NCI-H128 (cell line): ENCODE data around the gene IL5RA.

Source experiments
- DNase-seq: peaks from one replicate; lab custom pipeline; 2025; ENCODE audit not compliant: unreplicated experiment; lab: John Stamatoyannopoulos, UW

The IL5RA gene

DNA sequence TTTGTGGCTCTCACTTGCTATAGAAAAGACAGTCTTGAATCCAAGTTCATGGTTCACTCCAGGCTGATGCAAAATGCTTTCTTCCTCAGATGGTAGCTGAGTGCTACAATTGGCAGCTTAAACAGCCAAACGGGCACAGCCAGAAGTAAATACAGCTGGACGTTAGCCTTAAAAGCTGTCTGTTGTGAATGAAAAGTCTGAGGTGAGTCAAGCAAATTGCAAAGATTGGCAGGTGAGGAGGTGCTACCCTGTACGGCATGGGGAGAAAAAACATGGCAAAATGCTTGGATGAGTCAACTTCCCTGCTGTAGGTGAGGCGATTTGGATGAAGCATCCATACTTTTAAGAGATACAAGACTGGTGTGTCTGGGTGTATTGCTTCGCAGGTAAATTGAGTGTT lies 40.5 kb downstream of the IL5RA start:
- no peak for DNase-seq

DNA sequence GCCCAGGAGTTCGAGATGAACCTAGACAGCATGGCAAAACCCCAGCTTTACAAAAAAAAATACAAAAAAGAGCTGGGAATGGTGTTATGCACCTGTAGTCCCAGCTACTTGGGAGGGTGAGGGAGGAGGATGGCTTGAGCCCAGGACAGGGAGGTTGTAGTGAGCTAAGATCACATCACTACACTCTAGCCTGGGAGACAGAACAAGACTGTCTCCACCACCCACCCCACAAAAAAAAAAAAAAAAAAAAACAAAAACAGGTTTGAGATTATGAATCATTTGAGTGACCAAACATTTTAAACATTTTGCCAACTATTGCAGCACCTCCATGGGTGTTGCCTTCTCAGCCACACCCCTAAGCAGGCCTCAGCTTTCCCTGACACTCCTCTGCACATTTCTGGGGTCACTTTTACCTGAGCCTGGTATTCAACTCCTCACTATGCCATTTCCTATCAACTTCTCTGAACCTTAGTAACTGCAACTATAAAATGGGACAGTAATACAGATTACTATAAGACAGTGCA lies 41.8 kb downstream of the IL5RA start:
- no peak for DNase-seq

DNA sequence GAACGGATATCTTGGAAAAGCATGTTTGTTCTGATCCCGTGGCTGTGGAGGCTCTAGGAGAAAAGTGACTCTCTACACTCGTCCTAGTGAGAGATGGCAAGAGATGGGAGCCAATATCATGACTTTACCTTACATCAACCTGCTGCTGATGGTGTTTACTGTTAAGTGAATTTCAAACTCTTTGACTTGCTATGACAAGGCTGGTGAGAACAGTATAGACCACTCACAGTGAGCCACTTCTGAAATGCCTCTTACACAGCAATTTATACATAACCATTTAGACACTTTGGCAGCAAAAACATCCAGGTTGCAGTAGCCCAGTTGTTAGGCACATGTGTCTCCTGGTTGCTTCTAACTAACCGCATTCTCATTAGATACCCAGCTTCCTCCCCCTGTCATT lies 43.3 kb downstream of the IL5RA start:
- no peak for DNase-seq

DNA sequence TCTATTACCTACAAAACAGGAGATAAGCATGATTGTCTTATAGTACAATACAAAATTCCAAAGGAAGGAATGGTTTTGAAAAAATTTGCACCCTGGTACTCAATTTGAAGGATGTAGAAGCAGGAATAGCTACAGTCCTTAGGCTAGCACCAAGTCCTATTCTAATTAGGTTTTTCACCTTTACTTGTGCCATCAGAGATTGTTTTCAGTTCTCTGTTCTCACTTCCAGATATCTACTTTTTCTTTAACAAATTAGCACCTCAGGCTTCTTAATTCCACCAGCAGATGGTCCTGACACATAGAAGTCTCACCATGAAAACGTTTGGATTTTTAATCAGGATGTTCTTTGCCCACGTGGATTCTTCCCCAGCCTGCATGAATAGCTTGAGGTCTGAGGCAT lies 43.8 kb downstream of the IL5RA start:
- no peak for DNase-seq

DNA sequence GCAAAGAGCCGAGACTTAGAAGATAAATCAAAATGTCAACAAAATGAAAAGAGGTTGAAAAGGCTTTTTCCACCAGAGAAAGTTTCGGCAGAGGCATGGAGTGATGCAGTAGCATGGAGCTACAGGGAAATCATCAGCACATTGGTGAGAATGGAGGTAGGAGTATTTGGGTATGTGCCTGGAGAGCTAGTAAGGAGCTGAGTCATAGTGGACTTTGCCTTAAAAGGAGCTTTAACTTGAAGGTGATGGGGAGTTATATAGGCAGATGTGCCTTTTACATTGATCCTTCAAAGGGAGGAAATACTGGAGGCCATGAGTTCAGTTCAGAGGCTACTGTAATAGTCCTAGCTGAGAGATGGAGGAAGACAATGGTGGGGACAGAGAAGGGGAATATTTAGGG lies 44.3 kb downstream of the IL5RA start:
- DNase-seq, result no peak

DNA sequence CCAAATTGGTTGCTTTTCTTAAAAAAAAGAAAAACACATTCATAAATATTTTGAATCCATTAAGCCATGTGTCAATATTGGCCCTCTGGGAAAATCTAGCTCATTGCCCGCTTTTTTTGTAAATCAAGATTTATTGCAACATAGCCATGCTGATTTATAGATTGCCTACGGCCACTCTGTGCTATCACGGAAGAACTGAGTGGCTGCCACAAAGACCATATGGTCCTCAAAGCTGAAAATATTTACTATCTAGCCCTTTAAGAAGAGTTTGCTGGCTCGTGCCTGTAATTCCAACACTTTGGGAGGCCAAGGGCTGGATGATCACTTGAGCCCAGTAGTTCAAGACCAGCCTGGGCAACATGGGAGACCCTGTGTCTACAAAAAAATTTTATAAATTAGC lies 45.9 kb downstream of the IL5RA start:
- DNase-seq, result no peak

DNA sequence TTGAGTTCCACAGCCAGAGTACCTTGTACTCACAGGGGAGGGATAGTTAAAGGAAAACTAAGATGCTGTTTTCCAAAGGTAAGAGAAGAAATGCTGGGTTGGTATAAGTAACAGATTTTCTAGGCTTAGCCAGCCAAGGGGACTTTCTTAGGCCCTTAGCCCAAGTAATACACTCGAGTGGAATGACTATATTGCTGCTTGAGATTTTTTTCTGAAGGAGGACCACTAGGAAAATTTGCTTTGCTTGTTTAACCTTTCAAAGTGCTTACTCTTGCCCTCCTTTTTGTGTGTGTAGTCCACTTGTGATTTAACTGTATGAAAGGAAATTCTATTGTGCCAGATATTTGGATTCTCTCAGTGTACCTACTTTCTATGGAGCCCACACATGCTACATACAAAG lies 50.5 kb downstream of the IL5RA start:
- no peak for DNase-seq

DNA sequence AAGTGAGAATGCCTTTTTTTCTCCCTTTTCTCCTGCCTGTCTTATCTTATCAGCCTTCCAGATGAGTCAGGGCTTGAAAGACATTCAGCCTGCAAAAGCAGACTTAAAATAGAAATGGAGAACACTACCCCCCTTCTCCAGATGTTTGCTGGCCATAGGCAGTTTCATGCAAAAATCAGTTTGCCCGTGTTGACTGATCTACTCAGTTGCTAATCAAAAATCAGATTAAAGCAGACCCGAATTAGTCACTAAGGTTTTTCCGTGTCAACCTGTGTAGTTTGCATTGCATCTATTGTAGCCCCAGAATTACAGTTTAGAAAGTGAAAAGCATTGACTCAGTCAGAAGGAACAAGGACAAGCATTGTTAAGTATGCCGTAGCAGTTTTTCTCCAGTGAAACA lies 56.2 kb downstream of the IL5RA start:
- DNase-seq, result no peak

DNA sequence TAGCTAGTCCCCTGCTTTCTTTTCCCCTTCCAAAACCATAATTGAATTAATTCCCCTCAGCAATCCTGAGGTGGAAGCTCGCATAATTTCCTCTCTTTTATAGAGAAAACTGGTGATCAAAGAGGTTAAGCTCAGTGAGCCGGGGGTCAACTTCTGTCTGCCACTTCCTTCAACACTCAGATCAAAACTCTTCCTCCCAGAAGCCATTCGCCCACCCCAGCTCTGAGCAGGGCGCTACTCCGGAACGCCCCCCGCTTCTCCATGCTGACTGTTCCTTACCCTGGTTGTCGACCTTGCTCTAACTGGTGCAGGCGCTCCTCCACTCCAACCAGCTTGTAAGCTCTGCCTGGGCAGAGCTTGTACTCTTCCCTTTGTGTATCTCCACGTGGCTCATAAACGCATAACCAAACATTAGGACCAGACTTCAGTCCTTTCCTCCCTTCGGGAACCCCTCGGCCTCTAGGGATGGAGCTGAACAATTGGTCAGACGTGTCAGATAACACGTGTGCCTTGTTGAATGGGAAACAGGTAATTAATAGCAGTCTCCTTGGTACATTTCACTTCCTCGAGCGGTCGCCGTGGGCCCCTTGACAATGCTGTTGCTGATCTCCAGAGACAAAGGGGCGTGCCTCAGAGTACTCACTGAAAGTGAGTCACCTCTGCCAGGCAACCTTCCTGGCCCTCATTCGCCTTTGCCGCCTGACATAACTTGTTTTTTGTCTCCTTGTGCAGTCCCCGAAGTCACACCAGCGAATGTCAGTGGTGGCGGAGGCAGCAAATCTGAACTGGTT lies 71.8 kb downstream of the IL5RA start:
- DNase-seq, result no peak

DNA sequence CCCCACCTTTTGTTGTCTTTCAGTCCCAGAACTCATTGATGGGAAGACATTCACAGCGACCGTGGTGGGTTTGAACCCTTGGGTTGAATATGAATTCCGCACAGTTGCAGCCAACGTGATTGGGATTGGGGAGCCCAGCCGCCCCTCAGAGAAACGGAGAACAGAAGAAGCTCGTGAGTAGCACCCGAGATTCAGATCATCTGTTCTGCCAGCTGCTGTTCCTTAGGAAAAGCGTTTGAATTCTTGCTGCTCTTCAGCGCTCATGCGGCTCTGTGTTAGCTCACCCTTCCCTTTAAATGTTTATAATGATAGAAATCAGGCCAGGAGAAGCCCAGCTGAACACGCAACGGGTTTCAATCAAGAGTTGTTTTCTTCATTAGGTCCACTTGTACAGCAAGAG lies 73.0 kb downstream of the IL5RA start:
- no peak for DNase-seq

DNA sequence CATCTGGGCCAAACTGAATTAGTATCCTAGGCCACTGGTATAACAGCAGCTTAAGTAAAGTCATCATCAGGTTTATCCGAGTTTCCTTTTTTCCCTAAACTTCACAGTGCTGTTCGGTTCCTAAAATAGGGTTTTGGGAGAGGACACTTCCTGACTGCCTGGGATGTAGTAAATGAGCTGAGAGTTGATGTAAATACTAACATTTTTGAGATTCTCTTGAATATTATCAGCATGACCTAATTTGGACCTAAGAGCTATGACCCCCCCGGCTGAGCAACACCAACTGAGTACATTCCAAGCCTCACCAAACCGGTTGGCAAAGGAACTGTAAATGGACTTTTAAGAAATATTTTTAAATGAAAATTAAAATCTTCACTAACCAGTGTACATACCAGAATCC lies 78.8 kb downstream of the IL5RA start:
- no peak for DNase-seq

DNA sequence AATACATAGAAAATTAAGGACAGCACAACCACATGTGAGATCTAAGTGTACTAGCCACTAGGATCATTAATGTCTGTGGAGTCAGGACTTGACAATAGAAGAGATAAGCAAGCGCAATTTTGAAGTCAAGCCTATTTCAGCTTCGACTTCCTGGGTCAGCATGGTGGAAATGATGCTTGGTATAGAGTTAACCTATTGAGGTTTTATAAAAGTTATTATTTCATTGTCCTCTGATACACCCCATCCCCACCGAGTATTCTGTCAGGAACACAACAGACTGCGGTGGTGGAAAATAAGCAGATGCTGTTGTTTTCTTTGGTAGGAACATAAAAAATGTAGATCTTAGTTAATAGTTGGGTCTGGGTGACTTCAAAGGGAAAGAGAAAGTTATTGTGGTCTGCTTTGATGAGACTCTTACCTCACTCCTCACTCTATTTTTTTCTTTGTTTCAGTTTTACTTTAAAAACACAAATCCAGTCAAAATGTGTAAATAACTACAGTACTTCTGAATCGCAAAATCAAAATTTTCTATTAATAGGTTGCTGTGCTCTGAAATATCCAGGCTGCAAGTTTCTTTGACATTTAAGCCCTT lies 82.1 kb downstream of the IL5RA start:
- no peak for DNase-seq

DNA sequence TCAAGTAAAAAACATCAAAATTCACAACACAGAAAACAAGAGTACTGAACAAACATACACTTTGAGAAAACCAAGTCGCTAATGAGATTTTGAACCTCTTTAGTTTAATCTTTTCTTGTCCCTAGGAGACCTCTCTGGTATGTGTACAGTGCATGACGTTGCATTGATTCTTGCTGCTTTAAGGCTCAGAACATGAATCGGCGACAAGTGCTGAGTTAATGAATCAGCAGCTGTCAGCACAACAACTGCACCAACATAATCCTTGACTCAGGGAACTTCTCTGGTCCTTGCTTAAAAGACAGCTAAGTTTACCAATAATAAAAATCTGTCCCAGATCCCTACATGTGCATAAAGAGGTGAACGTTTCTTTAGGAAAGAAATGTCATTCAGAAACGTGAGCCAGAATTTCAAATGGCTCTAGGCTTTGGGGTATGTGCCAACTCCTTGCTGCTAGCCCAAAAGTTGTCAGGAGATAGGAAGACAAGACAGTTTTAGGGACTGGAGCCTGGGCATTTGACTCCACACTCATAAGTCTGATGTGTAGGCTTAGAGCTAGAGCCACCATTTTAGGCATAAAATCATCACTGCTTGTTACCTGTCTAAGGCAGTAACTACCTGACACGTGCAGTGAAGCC lies 86.9 kb downstream of the IL5RA start:
- DNase-seq, result no peak

DNA sequence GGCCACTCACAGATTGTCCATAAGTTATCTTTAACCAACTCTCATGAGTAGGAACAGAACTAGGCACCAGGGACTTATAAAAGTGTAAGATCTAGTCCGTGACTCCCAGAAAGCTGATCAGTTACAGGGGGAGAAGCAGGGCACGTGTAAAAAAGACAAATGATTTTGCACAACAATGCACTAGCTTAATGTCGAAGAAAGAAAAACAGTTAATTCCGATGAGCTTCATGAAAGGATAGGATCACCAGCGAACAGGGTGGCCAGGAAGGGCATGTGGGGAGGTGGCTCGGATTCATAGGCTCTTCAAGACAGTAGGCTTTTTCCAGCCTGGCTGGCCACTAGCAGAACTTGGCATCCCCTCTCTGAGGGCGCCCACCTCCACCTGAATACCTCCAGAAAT lies 90.0 kb downstream of the IL5RA start:
- DNase-seq, result no peak
